WTC11 (cell line): Measurements from ENCODE around the gene DAPK1. TPM values are rescaled to one million over a fixed set of nuclear protein-coding genes. Genes with fewer than 3 reads are reported as not detected.
A peak's percentile ranks its signal among the peaks of the same experiment; 100 is the strongest.

Experiments
- ATAC-seq: fragments of 200-7000 bp; cut with Tn5 transposase; 2 replicates; pipeline ENCODE4 v1.10.0; 2021; ENCODE audit warnings: mild to moderate bottlenecking, moderate library complexity
- CTCF ChIA-PET: fragments of 300-600 bp; sonication (Branson Sonifier 250); formaldehyde crosslinking; loops from one replicate; lab custom pipeline; 2021; ENCODE audit warnings: antibody characterized with exemption; lab: Charles Lee
- POLR2A ChIA-PET: fragments of 350-600 bp; sonication (Branson Sonifier 250); formaldehyde crosslinking; loops from one replicate; lab custom pipeline; 2021; ENCODE audit warnings: antibody characterized with exemption; lab: Charles Lee
- DNase-seq: peaks from one replicate; pipeline ENCODE4 v3.0.0; 2021; ENCODE audit warnings: low spot score
- H3K27ac Mint-ChIP-seq: 2 replicates; pipeline ENCODE4 v1.8.0; 2021; ENCODE audit warnings: mixed read lengths
- H3K27me3 Mint-ChIP-seq: 2 replicates; pipeline ENCODE4 v1.8.0; 2021; ENCODE audit warnings: low read depth, mild to moderate bottlenecking, moderate library complexity, mixed read lengths
- H3K36me3 Mint-ChIP-seq: 2 replicates; pipeline ENCODE4 v1.8.0; 2021; ENCODE audit warnings: mixed read lengths
- H3K4me1 Mint-ChIP-seq: 2 replicates; pipeline ENCODE4 v1.8.0; 2022; ENCODE audit warnings: mixed read lengths
- H3K4me3 Mint-ChIP-seq: 2 replicates; pipeline ENCODE4 v1.8.0; 2021; ENCODE audit warnings: mild to moderate bottlenecking, moderate library complexity, mixed read lengths
- H3K9me3 Mint-ChIP-seq: 2 replicates; pipeline ENCODE4 v1.8.0; 2021; ENCODE audit warnings: mixed read lengths
- AR ChIP-seq: fragments of 250-450 bp; sonication (Bioruptor Pico); IDR thresholded peaks from 2 replicates; pipeline ENCODE4 v1.9.0; 2021; ENCODE audit warnings: mild to moderate bottlenecking
- ATF2 ChIP-seq: sonication (generic); formaldehyde crosslinking; IDR thresholded peaks from 2 replicates; pipeline ENCODE4 v1.8.1; 2022; ENCODE audit warnings: low read depth, missing genetic modification reagents, borderline replicate concordance
- CREM ChIP-seq: sonication (generic); formaldehyde crosslinking; IDR thresholded peaks from 2 replicates; pipeline ENCODE4 v1.8.1; 2022; ENCODE audit warnings: mild to moderate bottlenecking, missing genetic modification reagents, moderate library complexity
- ETV6 ChIP-seq: sonication (generic); formaldehyde crosslinking; IDR thresholded peaks from 2 replicates; pipeline ENCODE4 v1.8.1; 2022; ENCODE audit warnings: mild to moderate bottlenecking, missing genetic modification reagents
- FOXP1 ChIP-seq: sonication (generic); formaldehyde crosslinking; IDR thresholded peaks from 2 replicates; pipeline ENCODE4 v1.8.0; 2022; ENCODE audit warnings: missing genetic modification reagents, mild to moderate bottlenecking, moderate library complexity, borderline replicate concordance
- GABPB1 ChIP-seq: sonication (generic); formaldehyde crosslinking; IDR thresholded peaks from 2 replicates; pipeline ENCODE4 v1.8.1; 2023; ENCODE audit warnings: mild to moderate bottlenecking, missing genetic modification reagents
- HMGA2 ChIP-seq: fragments of 250-450 bp; sonication (Bioruptor Pico); IDR thresholded peaks from 2 replicates; pipeline ENCODE4 v1.4.0; 2021; ENCODE audit warnings: mild to moderate bottlenecking, moderate library complexity
- JUN ChIP-seq: sonication (generic); formaldehyde crosslinking; IDR thresholded peaks from 2 replicates; pipeline ENCODE4 v1.8.0; 2023; ENCODE audit warnings: mild to moderate bottlenecking, missing genetic modification reagents
- MYBL2 ChIP-seq: sonication (generic); formaldehyde crosslinking; IDR thresholded peaks from 2 replicates; pipeline ENCODE4 v1.8.1; 2023; ENCODE audit warnings: mild to moderate bottlenecking, moderate library complexity, missing genetic modification reagents
- NFATC4 ChIP-seq: fragments of 250-450 bp; sonication (Bioruptor Pico); IDR thresholded peaks from 2 replicates; pipeline ENCODE4 v1.9.0; 2021; ENCODE audit warnings: mild to moderate bottlenecking
- NR1H2 ChIP-seq: sonication (generic); formaldehyde crosslinking; IDR thresholded peaks from 2 replicates; pipeline ENCODE4 v1.9.0; 2021; ENCODE audit warnings: mild to moderate bottlenecking, moderate library complexity, missing genetic modification reagents
- NR2C2 ChIP-seq: sonication (generic); formaldehyde crosslinking; IDR thresholded peaks from 2 replicates; pipeline ENCODE4 v1.8.0; 2022; ENCODE audit warnings: mild to moderate bottlenecking, missing genetic modification reagents
- SMAD3 ChIP-seq: sonication (generic); formaldehyde crosslinking; IDR thresholded peaks from 2 replicates; pipeline ENCODE4 v1.8.0; 2022; ENCODE audit warnings: missing genetic modification reagents, mild to moderate bottlenecking, borderline replicate concordance
- ZNF121 ChIP-seq: sonication (generic); formaldehyde crosslinking; IDR thresholded peaks from 2 replicates; pipeline ENCODE4 v1.8.0; 2023; ENCODE audit warnings: missing genetic modification reagents
- ZNF416 ChIP-seq: fragments of 250-450 bp; sonication (Bioruptor Pico); IDR thresholded peaks from 2 replicates; pipeline ENCODE4 v1.9.0; 2021; ENCODE audit warnings: mild to moderate bottlenecking, inconsistent platforms
- total RNA-seq: library from RNA; stranded (reverse); gene quantifications from 3 replicates; pipeline ENCODE4 v1.2.3, GENCODE V29; 2021
- TF ChIP-seq, protein P1 (sequence below): fragments of 250-450 bp; sonication (Bioruptor Pico); IDR thresholded peaks from 2 replicates; pipeline ENCODE4 v1.9.0; 2021; ENCODE audit warnings: mild to moderate bottlenecking, borderline replicate concordance
- TF ChIP-seq, protein P2 (sequence below): sonication (generic); formaldehyde crosslinking; conservative IDR thresholded peaks from 2 replicates; pipeline ENCODE4 v1.8.1; 2022; ENCODE audit warnings: mild to moderate bottlenecking, missing genetic modification reagents
- TF ChIP-seq, protein P3 (sequence below): sonication (generic); formaldehyde crosslinking; IDR thresholded peaks from 2 replicates; pipeline ENCODE4 v1.8.0; 2023; ENCODE audit warnings: missing genetic modification reagents
- TF ChIP-seq, protein P4 (sequence below): sonication (generic); formaldehyde crosslinking; IDR thresholded peaks from 2 replicates; pipeline ENCODE4 v1.8.1; 2023; ENCODE audit warnings: mild to moderate bottlenecking, missing genetic modification reagents

Gene DAPK1
- total RNA-seq, 1 experiment from 2014 or later: 129 TPM

- no peak for TF ChIP-seq NR1H2 (CRISPR knock-in tag)
- no peak for TF ChIP-seq GABPB1 (CRISPR knock-in tag)
Observed at GRCh38 chr9:87502391-87503221, 4.9 kb downstream of the DAPK1 start (continued).

DNA sequence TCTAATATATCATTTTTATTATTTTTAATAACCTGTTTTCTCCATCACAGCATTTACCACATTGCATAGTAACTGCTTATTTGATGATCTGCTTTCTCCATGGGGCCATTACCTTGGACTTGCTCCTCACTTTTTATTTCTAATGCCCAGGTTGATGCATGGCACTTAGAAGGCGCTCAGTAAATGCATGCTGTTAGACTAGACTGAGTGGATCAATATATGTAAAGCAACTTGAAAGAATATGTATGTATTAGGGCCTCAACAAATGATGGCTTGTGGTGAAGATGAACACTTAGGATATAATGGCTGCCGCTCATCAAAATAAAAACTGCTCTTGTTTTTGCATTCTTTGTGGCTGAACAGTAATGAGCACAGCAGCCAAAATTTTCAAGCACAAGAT lies 5.8 kb downstream of the DAPK1 start:
- H3K27ac Mint-ChIP-seq: peak overlapping the region; percentile 84; the same call in 1 of the 2 replicates
- H3K9me3 Mint-ChIP-seq: no peaks in the 10 kb centered on the region
- H3K36me3 Mint-ChIP-seq: peaks cover 49% of the 10 kb centered on the region
- H3K4me1 Mint-ChIP-seq: peaks cover 46% of the 10 kb centered on the region
- ChIA-PET CTCF (no interaction called here), POLR2A (no interaction called here)
- no peak for DNase-seq
- no peaks in the 10 kb centered on the region for H3K27me3 Mint-ChIP-seq
- TF ChIP-seq, protein P1, sequence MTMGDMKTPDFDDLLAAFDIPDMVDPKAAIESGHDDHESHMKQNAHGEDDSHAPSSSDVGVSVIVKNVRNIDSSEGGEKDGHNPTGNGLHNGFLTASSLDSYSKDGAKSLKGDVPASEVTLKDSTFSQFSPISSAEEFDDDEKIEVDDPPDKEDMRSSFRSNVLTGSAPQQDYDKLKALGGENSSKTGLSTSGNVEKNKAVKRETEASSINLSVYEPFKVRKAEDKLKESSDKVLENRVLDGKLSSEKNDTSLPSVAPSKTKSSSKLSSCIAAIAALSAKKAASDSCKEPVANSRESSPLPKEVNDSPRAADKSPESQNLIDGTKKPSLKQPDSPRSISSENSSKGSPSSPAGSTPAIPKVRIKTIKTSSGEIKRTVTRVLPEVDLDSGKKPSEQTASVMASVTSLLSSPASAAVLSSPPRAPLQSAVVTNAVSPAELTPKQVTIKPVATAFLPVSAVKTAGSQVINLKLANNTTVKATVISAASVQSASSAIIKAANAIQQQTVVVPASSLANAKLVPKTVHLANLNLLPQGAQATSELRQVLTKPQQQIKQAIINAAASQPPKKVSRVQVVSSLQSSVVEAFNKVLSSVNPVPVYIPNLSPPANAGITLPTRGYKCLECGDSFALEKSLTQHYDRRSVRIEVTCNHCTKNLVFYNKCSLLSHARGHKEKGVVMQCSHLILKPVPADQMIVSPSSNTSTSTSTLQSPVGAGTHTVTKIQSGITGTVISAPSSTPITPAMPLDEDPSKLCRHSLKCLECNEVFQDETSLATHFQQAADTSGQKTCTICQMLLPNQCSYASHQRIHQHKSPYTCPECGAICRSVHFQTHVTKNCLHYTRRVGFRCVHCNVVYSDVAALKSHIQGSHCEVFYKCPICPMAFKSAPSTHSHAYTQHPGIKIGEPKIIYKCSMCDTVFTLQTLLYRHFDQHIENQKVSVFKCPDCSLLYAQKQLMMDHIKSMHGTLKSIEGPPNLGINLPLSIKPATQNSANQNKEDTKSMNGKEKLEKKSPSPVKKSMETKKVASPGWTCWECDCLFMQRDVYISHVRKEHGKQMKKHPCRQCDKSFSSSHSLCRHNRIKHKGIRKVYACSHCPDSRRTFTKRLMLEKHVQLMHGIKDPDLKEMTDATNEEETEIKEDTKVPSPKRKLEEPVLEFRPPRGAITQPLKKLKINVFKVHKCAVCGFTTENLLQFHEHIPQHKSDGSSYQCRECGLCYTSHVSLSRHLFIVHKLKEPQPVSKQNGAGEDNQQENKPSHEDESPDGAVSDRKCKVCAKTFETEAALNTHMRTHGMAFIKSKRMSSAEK (CRISPR knock-in tag): no peak
- no peak for TF ChIP-seq SMAD3 (CRISPR knock-in tag)
- no peak for TF ChIP-seq ZNF416 (CRISPR knock-in tag)
- TF ChIP-seq, protein P2, sequence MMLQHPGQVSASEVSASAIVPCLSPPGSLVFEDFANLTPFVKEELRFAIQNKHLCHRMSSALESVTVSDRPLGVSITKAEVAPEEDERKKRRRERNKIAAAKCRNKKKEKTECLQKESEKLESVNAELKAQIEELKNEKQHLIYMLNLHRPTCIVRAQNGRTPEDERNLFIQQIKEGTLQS (CRISPR knock-in tag): no peak
- TF ChIP-seq ZNF121: no peak
- TF ChIP-seq NFATC4 (CRISPR knock-in tag): no peak
- TF ChIP-seq AR: no peak
- TF ChIP-seq, protein P3, sequence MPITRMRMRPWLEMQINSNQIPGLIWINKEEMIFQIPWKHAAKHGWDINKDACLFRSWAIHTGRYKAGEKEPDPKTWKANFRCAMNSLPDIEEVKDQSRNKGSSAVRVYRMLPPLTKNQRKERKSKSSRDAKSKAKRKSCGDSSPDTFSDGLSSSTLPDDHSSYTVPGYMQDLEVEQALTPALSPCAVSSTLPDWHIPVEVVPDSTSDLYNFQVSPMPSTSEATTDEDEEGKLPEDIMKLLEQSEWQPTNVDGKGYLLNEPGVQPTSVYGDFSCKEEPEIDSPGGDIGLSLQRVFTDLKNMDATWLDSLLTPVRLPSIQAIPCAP (CRISPR knock-in tag): no peak
- no peak for TF ChIP-seq CREM (CRISPR knock-in tag)
- TF ChIP-seq HMGA2 (CRISPR knock-in tag): no peak
- TF ChIP-seq NR2C2 (CRISPR knock-in tag): no peak
- TF ChIP-seq MYBL2: no peak
- TF ChIP-seq, protein P4, sequence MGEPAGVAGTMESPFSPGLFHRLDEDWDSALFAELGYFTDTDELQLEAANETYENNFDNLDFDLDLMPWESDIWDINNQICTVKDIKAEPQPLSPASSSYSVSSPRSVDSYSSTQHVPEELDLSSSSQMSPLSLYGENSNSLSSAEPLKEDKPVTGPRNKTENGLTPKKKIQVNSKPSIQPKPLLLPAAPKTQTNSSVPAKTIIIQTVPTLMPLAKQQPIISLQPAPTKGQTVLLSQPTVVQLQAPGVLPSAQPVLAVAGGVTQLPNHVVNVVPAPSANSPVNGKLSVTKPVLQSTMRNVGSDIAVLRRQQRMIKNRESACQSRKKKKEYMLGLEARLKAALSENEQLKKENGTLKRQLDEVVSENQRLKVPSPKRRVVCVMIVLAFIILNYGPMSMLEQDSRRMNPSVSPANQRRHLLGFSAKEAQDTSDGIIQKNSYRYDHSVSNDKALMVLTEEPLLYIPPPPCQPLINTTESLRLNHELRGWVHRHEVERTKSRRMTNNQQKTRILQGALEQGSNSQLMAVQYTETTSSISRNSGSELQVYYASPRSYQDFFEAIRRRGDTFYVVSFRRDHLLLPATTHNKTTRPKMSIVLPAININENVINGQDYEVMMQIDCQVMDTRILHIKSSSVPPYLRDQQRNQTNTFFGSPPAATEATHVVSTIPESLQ (CRISPR knock-in tag): no peak
- no peak for TF ChIP-seq ATF2
- no peak for TF ChIP-seq ETV6 (CRISPR knock-in tag)
- TF ChIP-seq JUN: no peak
- TF ChIP-seq FOXP1 (CRISPR knock-in tag): no peak
- H3K4me3 Mint-ChIP-seq: no peak overlapping the region
- ATAC-seq: no peak
